HUES64 (cell line): ENCODE measurements around the gene NFIB.
A peak's percentile ranks its signal among the peaks of the same experiment; 100 is the strongest.

Experiments
- H3K27ac ChIP-seq: 2 replicates; pipeline ENCODE4 v1.7.0; 2013; ENCODE audit warnings: low read depth, low read length, inconsistent platforms
- H3K27me3 ChIP-seq: 2 replicates; pipeline ENCODE4 v1.6.1; 2013; ENCODE audit warnings: mild to moderate bottlenecking, low read length; ENCODE audit not compliant: insufficient read depth
- H3K36me3 ChIP-seq: 2 replicates; pipeline ENCODE4 v1.6.1; 2013; ENCODE audit warnings: mild to moderate bottlenecking, low read length; ENCODE audit not compliant: insufficient read depth
- H3K4me1 ChIP-seq: 2 replicates; pipeline ENCODE4 v1.6.1; 2013; ENCODE audit warnings: mild to moderate bottlenecking, low read length, moderate library complexity; ENCODE audit not compliant: insufficient read depth
- H3K4me3 ChIP-seq: 2 replicates; pipeline ENCODE4 v1.5.1; 2013; ENCODE audit warnings: mild to moderate bottlenecking, low read length, moderate library complexity
- H3K9ac ChIP-seq: 2 replicates; pipeline ENCODE4 v1.6.1; 2013; ENCODE audit warnings: mild to moderate bottlenecking, low read depth, low read length
- H3K9me3 ChIP-seq: 2 replicates; pipeline ENCODE4 v1.6.1; 2013; ENCODE audit warnings: low read depth, low read length; ENCODE audit not compliant: insufficient read depth
- WGBS: fragments of 150-250, 120-280 bp; methylation state at CpG from one replicate; pipeline ENCODE4 v1.1.7; 2013; ENCODE audit warnings: missing lambda C conversion rate; 5-methylcytosine and 5-hydroxymethylcytosine counted together

The NFIB gene

DNA sequence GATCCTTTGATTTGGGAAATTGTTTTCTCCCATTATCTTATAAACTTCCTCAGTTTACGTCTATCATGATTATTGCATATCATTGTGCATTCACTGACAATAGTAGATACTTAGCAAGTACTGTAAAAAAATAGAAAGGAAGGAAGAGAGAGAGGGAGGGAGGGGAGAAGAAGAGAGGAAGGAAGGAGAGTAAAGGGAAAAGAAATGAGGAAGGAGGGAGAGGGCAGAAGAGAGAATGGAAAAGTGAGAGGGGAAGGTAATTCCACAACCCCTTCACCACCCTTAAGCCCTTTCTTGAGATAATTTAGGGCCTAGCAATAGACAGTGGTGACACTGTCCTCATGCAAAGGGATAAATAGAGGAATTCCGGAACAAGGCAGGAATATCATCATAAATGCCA lies 64.4 kb downstream of the NFIB start:
- H3K4me3 ChIP-seq, result no peak overlapping the region
- no peaks in the 10 kb centered on the region for H3K27me3 ChIP-seq
- 95% methylated on average over 1 of the region's 2 CpGs for WGBS
- H3K9ac ChIP-seq, result no peak overlapping the region
- H3K4me1 ChIP-seq, result peaks cover 16% of the 10 kb centered on the region
- no peaks in the 10 kb centered on the region for H3K9me3 ChIP-seq
- no peak overlapping the region for H3K27ac ChIP-seq
- no peaks in the 10 kb centered on the region for H3K36me3 ChIP-seq

DNA sequence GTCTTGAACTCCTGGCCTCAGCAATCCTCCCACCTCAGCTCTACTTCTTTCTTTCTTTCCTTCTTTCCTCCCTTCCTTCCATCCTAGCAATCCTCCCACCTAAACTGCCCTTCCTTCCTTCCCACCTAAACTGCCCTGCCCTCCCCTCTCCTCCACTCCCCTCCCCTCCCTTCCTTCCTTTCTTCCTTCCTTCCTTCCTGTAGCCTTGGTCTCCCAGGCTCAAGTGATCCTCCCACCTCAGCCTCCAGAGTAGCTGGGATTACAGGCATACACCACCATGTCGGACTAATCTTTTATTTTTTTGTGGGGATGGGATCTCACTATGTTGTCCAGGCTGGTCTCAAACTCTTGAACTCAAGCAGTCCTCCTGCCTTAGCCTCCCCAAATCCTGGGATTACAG lies 65.8 kb downstream of the NFIB start:
- WGBS, result 100% methylated on average over 1 of the region's 1 CpG
- H3K4me1 ChIP-seq, result peaks cover 16% of the 10 kb centered on the region

DNA sequence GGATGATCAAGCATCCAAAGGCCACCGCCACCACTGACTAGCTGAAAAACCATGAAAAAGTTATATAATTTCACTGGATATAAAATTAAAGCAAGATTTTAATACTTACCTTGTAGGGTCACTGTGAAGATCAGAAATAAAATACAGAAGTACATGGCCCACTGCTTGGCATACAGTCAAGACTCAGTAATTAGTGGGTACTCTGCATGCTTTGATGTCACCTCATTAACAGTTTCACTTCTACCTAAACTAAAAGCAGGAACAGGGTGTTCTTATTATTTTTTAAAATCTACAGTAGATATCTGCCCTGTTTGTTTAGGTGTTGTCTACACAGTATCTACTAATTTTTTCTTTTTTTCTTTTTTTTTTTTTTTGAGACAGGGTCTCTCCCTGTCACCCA lies 66.4 kb downstream of the NFIB start:
- Histone ChIP-seq H3K27ac (no peak overlapping the region), H3K36me3 (no peaks in the 10 kb centered on the region), H3K27me3 (no peaks in the 10 kb centered on the region), H3K4me3 (no peak overlapping the region), H3K9ac (no peak overlapping the region), H3K9me3 (no peaks in the 10 kb centered on the region), H3K4me1 (peaks cover 16% of the 10 kb centered on the region)
- WGBS, result 88% methylated on average over 1 of the region's 1 CpG

More for the DNA sequence above, 65.8 kb downstream of the NFIB start:
- Histone ChIP-seq H3K36me3 (no peaks in the 10 kb centered on the region), H3K4me3 (no peak overlapping the region), H3K9me3 (no peaks in the 10 kb centered on the region), H3K27ac (no peak overlapping the region), H3K27me3 (no peaks in the 10 kb centered on the region), H3K9ac (no peak overlapping the region)

DNA sequence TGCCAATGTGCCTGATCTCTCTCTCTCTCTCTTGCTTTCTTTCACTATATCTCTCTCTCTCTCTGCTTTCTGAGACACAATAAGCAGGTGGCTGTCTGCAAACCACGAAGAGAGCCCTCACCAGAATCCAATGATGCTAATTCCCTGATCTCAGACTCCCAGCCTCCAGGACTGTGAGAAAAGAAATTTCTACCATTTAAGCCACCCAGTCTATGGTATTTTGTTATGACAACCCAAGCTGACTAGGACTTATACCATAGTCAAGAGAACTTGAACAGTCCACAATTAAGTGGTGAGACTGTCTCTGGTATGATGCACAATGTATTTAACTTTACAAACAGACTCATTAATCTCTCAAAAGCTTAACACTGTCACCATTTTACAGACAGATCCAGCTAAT lies 67.0 kb downstream of the NFIB start:
- Histone ChIP-seq H3K36me3 (no peaks in the 10 kb centered on the region), H3K9ac (no peak overlapping the region), H3K27me3 (no peaks in the 10 kb centered on the region), H3K4me3 (no peak overlapping the region), H3K27ac (no peak overlapping the region), H3K4me1 (peaks cover 19% of the 10 kb centered on the region), H3K9me3 (no peaks in the 10 kb centered on the region)
- WGBS, result 71% methylated on average over 1 of the region's 1 CpG

DNA sequence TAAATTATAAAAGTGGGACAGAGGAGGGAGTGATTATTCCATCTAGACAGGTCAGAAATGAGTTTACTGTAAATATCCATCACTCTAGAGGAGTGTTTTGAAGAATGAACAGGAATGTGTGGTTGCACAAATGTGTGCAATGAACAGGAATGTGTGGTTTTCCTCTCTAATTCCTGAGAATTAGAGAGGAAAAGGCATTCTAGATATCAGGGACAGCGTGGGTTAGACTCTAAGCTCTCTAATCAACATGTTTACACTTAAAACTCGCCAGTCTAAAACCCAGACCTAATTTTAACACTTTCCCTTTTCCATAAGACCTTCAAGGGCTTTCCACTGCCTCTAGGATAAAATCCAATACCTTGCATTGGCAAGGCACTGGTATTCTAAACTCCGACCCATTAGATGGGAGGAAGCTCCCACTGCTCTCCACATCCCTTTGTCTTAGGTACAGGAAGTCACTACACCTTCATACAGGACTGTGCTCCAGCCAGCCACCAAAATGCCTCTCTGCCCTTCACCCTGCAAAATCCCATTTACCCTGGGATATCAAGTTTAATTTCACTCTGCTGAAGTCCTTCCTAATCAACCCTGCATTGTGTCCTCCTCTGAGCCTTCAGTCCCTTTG lies 67.9 kb downstream of the NFIB start:
- Histone ChIP-seq H3K9me3 (no peaks in the 10 kb centered on the region), H3K27me3 (no peaks in the 10 kb centered on the region), H3K9ac (no peak overlapping the region), H3K36me3 (no peaks in the 10 kb centered on the region), H3K4me1 (peaks cover 13% of the 10 kb centered on the region), H3K4me3 (no peak overlapping the region), H3K27ac (no peak overlapping the region)
- 85% methylated on average over 3 of the region's 3 CpGs for WGBS

DNA sequence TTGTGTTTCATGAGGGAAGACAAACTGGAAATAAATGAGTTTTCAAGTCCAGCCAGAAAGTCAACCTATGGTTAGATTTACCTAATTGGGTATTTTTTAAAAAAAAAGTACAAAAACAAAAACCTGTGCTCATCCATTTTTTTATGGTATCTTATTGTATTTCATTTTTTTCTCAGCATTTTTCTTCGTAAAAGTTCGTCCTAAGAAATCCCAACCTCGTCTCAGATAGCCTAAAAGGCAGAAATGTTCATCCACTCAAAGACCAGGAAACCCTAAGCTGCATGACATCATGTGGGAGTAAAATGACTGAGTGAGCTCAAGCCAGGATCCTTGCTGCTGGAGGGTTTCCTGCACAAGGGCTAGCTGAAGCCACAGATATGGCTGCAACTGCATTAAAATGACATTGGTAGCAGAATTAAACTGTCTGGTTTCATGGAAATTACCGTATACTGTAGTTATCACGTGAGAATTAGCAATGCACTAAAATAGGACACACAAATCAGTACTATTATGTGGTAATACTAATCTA lies 70.4 kb downstream of the NFIB start:
- H3K4me1 ChIP-seq, result peaks cover 29% of the 10 kb centered on the region
- H3K27me3 ChIP-seq, result no peaks in the 10 kb centered on the region
- H3K36me3 ChIP-seq, result no peaks in the 10 kb centered on the region
- no peak overlapping the region for H3K27ac ChIP-seq
- no peak overlapping the region for H3K9ac ChIP-seq
- no peaks in the 10 kb centered on the region for H3K9me3 ChIP-seq
- 96% methylated on average over 5 of the region's 5 CpGs for WGBS
- H3K4me3 ChIP-seq, result no peak overlapping the region

DNA sequence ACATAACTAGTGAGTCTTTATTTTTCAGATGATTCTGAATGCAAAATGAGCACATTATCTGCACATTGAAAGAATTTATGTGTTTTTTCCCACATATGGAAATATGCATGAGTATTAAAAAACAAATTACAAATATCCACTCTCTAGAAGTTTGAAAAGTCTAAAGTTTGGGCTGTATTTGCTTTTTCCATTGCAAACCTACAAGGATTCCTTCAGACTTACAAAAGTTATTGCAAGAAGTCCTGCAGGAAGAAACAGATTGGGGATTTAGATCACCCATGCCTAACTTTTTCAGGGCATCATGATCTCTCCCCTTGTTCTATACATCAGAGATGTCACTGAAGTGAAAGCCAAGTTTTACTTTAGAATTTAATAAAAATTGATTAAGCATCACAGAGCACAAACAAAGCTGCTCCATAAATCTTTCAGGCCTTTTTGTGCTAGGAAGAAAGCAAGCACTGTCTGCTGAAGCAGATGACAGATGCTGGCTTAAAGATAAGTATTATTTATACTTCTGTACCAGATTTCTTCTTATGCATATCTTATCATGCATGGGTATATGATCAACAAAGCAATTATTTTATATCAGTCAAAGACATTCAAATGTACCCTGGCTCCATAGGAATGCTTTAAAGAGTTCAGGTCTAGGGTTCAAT lies 71.7 kb downstream of the NFIB start:
- no peak overlapping the region for H3K27ac ChIP-seq

DNA sequence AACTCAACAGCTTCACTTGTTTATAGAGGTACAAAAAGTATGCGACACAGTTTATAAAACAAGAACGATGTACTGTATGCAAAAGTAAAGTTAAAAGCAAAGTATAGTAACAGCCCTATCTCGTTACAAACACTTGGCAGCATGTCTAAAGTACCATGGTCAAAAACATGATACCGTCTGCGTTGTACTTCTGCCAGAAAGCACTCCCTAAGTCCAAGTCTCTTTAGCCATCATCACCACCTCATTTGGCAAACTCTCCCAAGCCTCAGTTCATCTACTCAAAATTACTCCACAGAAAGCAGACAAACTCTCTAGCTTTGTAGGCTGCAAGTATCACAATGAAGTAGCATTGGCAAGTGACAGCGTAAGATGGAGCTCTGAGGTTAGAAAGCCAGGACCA lies 73.4 kb downstream of the NFIB start:
- H3K9me3 ChIP-seq, result no peaks in the 10 kb centered on the region
- peaks cover 39% of the 10 kb centered on the region for H3K4me1 ChIP-seq
- no peaks in the 10 kb centered on the region for H3K27me3 ChIP-seq
- H3K4me3 ChIP-seq, result no peak overlapping the region
- 94% methylated on average over 6 of the region's 6 CpGs for WGBS
- no peaks in the 10 kb centered on the region for H3K36me3 ChIP-seq
- no peak overlapping the region for H3K9ac ChIP-seq
- H3K27ac ChIP-seq, result no peak overlapping the region

More for the DNA sequence above, 71.7 kb downstream of the NFIB start:
- no peaks in the 10 kb centered on the region for H3K27me3 ChIP-seq
- no peaks in the 10 kb centered on the region for H3K9me3 ChIP-seq
- no peak overlapping the region for H3K9ac ChIP-seq
- peaks cover 37% of the 10 kb centered on the region for H3K4me1 ChIP-seq
- H3K36me3 ChIP-seq, result no peaks in the 10 kb centered on the region
- H3K4me3 ChIP-seq, result no peak overlapping the region

DNA sequence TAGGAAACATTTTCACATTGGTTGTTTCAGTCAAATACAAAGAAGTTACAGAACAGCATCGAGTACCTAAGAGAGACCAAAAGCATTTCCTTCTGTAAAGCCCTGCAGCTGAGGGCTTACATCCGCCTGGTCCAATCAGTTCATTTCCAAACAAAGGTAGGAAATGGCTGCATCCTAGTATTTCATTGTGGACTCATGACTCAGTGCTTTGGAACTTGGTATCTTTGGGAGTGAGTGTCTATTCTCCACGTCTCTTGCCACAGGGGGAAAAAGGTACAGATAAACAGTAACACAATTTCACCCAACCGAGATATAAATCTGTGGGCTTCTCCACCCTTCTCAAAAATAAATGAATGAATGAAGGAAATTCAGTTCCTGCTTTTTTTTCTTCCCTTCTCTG lies 75.4 kb downstream of the NFIB start:
- 60% methylated on average over 2 of the region's 4 CpGs for WGBS
- peaks cover 49% of the 10 kb centered on the region for H3K4me1 ChIP-seq
- H3K9ac ChIP-seq, result peak overlapping the region; percentile 42; the same call in 1 of the 2 replicates
- H3K27ac ChIP-seq, result peak overlapping the region; percentile 75
- H3K4me3 ChIP-seq, result no peak overlapping the region
- H3K36me3 ChIP-seq, result no peaks in the 10 kb centered on the region
- H3K27me3 ChIP-seq, result no peaks in the 10 kb centered on the region
- no peaks in the 10 kb centered on the region for H3K9me3 ChIP-seq

DNA sequence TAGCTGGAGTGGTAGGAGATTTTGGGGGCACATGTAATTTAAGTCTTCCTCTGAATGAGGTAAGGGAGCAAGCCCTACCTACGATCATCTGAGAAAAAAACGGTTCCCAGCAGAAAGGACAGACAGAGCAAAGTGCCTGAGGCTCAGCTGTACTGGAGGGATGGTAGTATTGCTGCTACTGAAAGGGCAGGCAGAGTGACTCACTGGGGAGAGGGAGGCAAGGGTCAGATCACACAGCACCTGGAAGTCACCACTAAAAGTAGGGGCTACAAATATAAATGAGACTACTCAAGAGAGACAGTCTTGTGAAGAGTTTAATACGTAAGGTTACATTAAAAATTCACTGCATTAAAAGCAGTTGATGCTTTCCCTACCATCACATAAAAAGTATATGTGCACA lies 75.9 kb downstream of the NFIB start:
- Histone ChIP-seq H3K4me1 (peaks cover 49% of the 10 kb centered on the region), H3K27ac (peak overlapping the region; percentile 75), H3K27me3 (no peaks in the 10 kb centered on the region), H3K9ac (peak overlapping the region; percentile 42; the same call in 1 of the 2 replicates), H3K36me3 (no peaks in the 10 kb centered on the region), H3K9me3 (no peaks in the 10 kb centered on the region), H3K4me3 (no peak overlapping the region)
- WGBS, result 63% methylated on average over 3 of the region's 3 CpGs

DNA sequence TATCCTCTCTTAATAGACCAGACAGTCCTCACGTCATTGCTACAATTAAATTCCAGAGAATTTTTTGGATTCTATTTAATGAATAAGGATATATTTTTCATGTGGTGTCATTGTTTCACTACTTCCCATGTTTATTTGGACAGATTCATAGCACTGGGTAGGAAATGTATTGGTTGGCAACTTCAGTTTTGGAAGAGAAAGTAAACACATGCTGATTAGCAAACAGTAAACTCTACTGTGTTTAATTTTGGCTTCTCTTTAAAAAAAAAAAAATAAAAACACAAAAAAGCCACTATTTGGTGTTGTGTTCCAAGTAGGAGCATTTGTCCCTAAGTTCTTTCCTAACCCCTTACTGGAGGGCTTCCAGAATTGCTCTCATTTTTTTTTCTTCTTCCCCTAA lies 77.3 kb downstream of the NFIB start:
- Histone ChIP-seq H3K27ac (no peak overlapping the region), H3K9ac (no peak overlapping the region)

More for the DNA sequence above, 77.3 kb downstream of the NFIB start:
- Histone ChIP-seq H3K4me1 (peaks cover 56% of the 10 kb centered on the region), H3K9me3 (no peaks in the 10 kb centered on the region), H3K36me3 (no peaks in the 10 kb centered on the region), H3K4me3 (no peak overlapping the region), H3K27me3 (no peaks in the 10 kb centered on the region)
- WGBS, result no CpG with 5 or more reads among the region's 1 CpG
